ENCODE results near the gene OTOF. TPM values are rescaled to one million over a fixed set of nuclear protein-coding genes. Genes with fewer than 3 reads are reported as not detected.

OTOF gene
- total and polyA plus RNA-seq, 2 experiments from 2014 or later = 0.21 to 0.23 TPM

DNA sequence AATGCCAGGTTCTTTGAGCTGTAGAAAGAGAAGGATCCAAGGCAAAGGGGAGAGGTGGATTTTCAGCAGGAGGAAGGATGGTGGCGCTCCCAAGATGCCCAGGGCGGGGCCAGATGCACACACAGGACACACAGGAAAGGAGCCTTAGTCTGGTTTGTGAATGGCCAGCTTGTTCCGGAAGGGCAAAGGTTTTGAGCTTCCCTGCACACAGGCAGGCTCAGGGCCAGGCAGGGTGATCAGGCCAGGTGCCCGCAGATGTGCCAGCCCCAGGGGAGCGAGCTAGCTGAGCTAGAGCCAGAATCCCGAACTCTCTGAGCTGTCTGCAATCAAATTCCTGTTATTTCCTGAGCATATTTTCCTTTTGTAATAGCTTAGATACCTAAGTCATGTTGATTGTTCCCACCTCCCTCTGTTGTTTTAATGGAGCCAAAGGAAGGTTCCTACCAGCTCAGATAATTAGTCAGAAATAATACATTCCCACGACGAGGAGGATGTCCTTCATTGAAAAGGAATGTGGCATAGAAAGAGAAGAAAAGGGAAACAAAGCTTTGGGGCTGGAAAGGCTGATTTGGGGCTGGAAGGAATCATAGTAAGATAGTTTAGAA is 13.7 kb upstream of the OTOF start (continued):
- TF ChIP-seq ZNF331 (CRISPR knock-in tag; IDR thresholded peaks at IDR 0.05; ENCODE audit: low read depth) = no peak
- TF ChIP-seq, protein P1, sequence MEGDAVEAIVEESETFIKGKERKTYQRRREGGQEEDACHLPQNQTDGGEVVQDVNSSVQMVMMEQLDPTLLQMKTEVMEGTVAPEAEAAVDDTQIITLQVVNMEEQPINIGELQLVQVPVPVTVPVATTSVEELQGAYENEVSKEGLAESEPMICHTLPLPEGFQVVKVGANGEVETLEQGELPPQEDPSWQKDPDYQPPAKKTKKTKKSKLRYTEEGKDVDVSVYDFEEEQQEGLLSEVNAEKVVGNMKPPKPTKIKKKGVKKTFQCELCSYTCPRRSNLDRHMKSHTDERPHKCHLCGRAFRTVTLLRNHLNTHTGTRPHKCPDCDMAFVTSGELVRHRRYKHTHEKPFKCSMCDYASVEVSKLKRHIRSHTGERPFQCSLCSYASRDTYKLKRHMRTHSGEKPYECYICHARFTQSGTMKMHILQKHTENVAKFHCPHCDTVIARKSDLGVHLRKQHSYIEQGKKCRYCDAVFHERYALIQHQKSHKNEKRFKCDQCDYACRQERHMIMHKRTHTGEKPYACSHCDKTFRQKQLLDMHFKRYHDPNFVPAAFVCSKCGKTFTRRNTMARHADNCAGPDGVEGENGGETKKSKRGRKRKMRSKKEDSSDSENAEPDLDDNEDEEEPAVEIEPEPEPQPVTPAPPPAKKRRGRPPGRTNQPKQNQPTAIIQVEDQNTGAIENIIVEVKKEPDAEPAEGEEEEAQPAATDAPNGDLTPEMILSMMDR (conservative IDR thresholded peaks at IDR 0.05; ENCODE audit: low read depth in 2 of 2) = no peak
- TF ChIP-seq ZNF114 (CRISPR knock-in tag; IDR thresholded peaks at IDR 0.05) = no peak
- TF ChIP-seq, protein P2, sequence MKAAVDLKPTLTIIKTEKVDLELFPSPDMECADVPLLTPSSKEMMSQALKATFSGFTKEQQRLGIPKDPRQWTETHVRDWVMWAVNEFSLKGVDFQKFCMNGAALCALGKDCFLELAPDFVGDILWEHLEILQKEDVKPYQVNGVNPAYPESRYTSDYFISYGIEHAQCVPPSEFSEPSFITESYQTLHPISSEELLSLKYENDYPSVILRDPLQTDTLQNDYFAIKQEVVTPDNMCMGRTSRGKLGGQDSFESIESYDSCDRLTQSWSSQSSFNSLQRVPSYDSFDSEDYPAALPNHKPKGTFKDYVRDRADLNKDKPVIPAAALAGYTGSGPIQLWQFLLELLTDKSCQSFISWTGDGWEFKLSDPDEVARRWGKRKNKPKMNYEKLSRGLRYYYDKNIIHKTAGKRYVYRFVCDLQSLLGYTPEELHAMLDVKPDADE (IDR thresholded peaks at IDR 0.05) = no peak
- no peak for TF ChIP-seq JUNB (IDR thresholded peaks at IDR 0.05; ENCODE audit: unreplicated experiment)
- TF ChIP-seq POLR2AphosphoS5 (IDR thresholded peaks at IDR 0.05; ENCODE audit: low read depth) = no peak
- no peak for TF ChIP-seq STAT1 (IDR thresholded peaks at IDR 0.05; ENCODE audit: unreplicated experiment)

DNA sequence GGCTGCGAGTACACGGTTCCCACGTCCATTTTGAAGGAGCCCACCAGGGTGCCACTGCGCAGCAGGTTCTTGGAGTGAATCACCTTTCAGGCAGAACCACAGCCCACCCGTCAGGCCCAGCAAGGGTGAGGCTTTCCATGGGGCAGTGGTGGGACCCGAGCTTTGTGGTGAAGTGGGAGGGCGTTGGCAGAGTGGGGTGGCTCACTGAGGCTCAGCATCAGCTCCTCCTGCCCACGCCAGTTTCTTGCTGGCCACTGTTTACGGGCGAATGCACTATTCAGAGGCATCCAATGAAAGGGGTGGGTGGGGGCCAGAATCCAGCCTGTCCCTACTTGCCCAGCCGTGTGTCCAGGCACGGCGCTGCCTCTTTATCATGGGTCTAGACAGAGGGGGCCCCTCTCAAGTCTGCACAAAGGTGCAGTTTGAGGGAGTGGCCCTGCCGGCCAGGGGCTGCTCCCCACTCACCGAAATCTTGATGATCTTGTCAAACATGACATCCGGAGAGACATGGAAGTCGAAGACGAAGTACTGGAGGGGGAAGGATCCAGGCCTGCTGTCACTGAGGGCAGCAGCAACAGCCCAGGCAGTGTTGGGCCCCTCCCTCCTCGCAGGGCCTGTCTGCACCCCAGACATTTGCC is 11.4 kb upstream of the OTOF start:
- no peak overlapping the region for H3K4me2 ChIP-seq
- H3K4me3 ChIP-seq = no peak overlapping the region
- H3K27me3 ChIP-seq (ENCODE audit: insufficient read depth) = no peaks in the 10 kb centered on the region
- ATAC-seq (no peak), DNase-seq (ENCODE audit: low spot score) (no peak)
- TF ChIP-seq, protein P3, sequence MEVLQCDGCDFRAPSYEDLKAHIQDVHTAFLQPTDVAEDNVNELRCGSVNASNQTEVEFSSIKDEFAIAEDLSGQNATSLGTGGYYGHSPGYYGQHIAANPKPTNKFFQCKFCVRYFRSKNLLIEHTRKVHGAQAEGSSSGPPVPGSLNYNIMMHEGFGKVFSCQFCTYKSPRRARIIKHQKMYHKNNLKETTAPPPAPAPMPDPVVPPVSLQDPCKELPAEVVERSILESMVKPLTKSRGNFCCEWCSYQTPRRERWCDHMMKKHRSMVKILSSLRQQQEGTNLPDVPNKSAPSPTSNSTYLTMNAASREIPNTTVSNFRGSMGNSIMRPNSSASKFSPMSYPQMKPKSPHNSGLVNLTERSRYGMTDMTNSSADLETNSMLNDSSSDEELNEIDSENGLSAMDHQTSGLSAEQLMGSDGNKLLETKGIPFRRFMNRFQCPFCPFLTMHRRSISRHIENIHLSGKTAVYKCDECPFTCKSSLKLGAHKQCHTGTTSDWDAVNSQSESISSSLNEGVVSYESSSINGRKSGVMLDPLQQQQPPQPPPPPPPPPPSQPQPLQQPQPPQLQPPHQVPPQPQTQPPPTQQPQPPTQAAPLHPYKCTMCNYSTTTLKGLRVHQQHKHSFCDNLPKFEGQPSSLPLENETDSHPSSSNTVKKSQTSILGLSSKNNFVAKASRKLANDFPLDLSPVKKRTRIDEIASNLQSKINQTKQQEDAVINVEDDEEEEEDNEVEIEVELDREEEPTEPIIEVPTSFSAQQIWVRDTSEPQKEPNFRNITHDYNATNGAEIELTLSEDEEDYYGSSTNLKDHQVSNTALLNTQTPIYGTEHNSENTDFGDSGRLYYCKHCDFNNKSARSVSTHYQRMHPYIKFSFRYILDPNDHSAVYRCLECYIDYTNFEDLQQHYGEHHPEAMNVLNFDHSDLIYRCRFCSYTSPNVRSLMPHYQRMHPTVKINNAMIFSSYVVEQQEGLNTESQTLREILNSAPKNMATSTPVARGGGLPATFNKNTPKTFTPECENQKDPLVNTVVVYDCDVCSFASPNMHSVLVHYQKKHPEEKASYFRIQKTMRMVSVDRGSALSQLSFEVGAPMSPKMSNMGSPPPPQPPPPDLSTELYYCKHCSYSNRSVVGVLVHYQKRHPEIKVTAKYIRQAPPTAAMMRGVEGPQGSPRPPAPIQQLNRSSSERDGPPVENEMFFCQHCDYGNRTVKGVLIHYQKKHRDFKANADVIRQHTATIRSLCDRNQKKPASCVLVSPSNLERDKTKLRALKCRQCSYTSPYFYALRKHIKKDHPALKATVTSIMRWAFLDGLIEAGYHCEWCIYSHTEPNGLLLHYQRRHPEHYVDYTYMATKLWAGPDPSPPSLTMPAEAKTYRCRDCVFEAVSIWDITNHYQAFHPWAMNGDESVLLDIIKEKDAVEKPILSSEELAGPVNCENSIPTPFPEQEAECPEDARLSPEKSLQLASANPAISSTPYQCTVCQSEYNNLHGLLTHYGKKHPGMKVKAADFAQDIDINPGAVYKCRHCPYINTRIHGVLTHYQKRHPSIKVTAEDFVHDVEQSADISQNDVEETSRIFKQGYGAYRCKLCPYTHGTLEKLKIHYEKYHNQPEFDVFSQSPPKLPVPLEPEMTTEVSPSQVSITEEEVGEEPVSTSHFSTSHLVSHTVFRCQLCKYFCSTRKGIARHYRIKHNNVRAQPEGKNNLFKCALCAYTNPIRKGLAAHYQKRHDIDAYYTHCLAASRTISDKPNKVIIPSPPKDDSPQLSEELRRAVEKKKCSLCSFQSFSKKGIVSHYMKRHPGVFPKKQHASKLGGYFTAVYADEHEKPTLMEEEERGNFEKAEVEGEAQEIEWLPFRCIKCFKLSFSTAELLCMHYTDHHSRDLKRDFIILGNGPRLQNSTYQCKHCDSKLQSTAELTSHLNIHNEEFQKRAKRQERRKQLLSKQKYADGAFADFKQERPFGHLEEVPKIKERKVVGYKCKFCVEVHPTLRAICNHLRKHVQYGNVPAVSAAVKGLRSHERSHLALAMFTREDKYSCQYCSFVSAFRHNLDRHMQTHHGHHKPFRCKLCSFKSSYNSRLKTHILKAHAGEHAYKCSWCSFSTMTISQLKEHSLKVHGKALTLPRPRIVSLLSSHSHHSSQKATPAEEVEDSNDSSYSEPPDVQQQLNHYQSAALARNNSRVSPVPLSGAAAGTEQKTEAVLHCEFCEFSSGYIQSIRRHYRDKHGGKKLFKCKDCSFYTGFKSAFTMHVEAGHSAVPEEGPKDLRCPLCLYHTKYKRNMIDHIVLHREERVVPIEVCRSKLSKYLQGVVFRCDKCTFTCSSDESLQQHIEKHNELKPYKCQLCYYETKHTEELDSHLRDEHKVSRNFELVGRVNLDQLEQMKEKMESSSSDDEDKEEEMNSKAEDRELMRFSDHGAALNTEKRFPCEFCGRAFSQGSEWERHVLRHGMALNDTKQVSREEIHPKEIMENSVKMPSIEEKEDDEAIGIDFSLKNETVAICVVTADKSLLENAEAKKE (CRISPR knock-in tag; IDR thresholded peaks at IDR 0.05) = no peak
- H3K36me3 Mint-ChIP-seq (ENCODE audit: low read depth) = no peaks in the 10 kb centered on the region; the same call in 2 of the 3 replicates
- H4K20me1 ChIP-seq (replicated peaks; ENCODE audit: insufficient read depth) = no peaks in the 10 kb centered on the region
- peaks cover 7% of the 10 kb centered on the region for H3K27me3 Mint-ChIP-seq (ENCODE audit: insufficient read depth, low read depth, poor library complexity)
- no peaks in the 10 kb centered on the region for H3K9me2 ChIP-seq (ENCODE audit: insufficient read depth)
- H3K36me3 ChIP-seq (ENCODE audit: insufficient read depth) = no peaks in the 10 kb centered on the region
- H3K27ac Mint-ChIP-seq = no peak overlapping the region
- no peak overlapping the region for H3K4me3 Mint-ChIP-seq
- no peaks in the 10 kb centered on the region for H3F3A ChIP-seq (replicated peaks; ENCODE audit: low read depth)
- no peaks in the 10 kb centered on the region for H3K9me3 Mint-ChIP-seq
- H3K27ac ChIP-seq (ENCODE audit: low read depth) = no peak overlapping the region
- peaks cover 6% of the 10 kb centered on the region; the same call in 2 of the 3 replicates for H3K4me1 Mint-ChIP-seq
- no peaks in the 10 kb centered on the region for H3K4me1 ChIP-seq (ENCODE audit: insufficient read depth)
- H2AFZ ChIP-seq = no peak overlapping the region
- H3K79me2 ChIP-seq (replicated peaks; ENCODE audit: insufficient read depth) = no peaks in the 10 kb centered on the region

All from GM23338 (cell line).